ENCODE measurements around the gene PARD6B. TPM values are rescaled to one million over a fixed set of nuclear protein-coding genes. Genes with fewer than 3 reads are reported as not detected.
A peak's percentile ranks its signal among the peaks of the same experiment; 100 is the strongest.

Gene PARD6B
- total RNA-seq, 1 experiment from 2014 or later: 29.6 TPM

- TF ChIP-seq ATF6 (CRISPR knock-in tag; IDR thresholded peaks at IDR 0.05) (no peak), PREB (CRISPR knock-in tag; IDR thresholded peaks at IDR 0.05; ENCODE audit: borderline replicate concordance) (peak; percentile 63; the same call in 1 of the 2 replicates), ATF3 (CRISPR knock-in tag; conservative IDR thresholded peaks at IDR 0.05) (no peak), ERG (CRISPR knock-in tag; IDR thresholded peaks at IDR 0.05) (no peak), IRF2 (CRISPR knock-in tag; IDR thresholded peaks at IDR 0.05; ENCODE audit: borderline replicate concordance, low read depth) (no peak), ZNF512 (CRISPR knock-in tag; IDR thresholded peaks at IDR 0.05; ENCODE audit: borderline replicate concordance) (no peak), ZNF425 (CRISPR knock-in tag; conservative IDR thresholded peaks at IDR 0.05) (no peak), E2F5 (CRISPR knock-in tag; IDR thresholded peaks at IDR 0.05) (0 out of 2 replicates have a peak, but pooled peaks have one; percentile 3), SP1 (CRISPR knock-in tag; conservative IDR thresholded peaks at IDR 0.05) (peak; percentile 95), MYBL2 (CRISPR knock-in tag; IDR thresholded peaks at IDR 0.05) (no peak), HMGXB4 (CRISPR knock-in tag; IDR thresholded peaks at IDR 0.05) (peak; percentile 49; the same call in 1 of the 2 replicates), SMAD3 (CRISPR knock-in tag; IDR thresholded peaks at IDR 0.05; ENCODE audit: borderline replicate concordance) (no peak), CTCF (IDR thresholded peaks at IDR 0.05) (no peak), TEAD1 (CRISPR knock-in tag; IDR thresholded peaks at IDR 0.05) (no peak), ZNF219 (CRISPR knock-in tag; IDR thresholded peaks at IDR 0.05; ENCODE audit: borderline replicate concordance) (0 out of 2 replicates have a peak, but pooled peaks have one; percentile 11), ATF1 (CRISPR knock-in tag; IDR thresholded peaks at IDR 0.05) (0 out of 2 replicates have a peak, but pooled peaks have one; percentile 30), ZSCAN18 (CRISPR knock-in tag; IDR thresholded peaks at IDR 0.05) (no peak), NFE2L1 (CRISPR knock-in tag; IDR thresholded peaks at IDR 0.05) (no peak), CREB1 (CRISPR knock-in tag; IDR thresholded peaks at IDR 0.05) (0 out of 2 replicates have a peak, but pooled peaks have one; percentile 23), ZNF263 (CRISPR knock-in tag; IDR thresholded peaks at IDR 0.05; ENCODE audit: low read depth) (no peak), ETV6 (CRISPR knock-in tag; IDR thresholded peaks at IDR 0.05) (peak; percentile 33; the same call in 1 of the 2 replicates)
Observed at GRCh38 chr20:50731055-50731929, at the start of gene PARD6B (continued).
